Trophoblast cell (in vitro differentiated cells and primary cell): Measurements from ENCODE around the gene DTWD2.

Experiments
- DNase-seq, 2 donors: peaks; one replicate each; pipeline ENCODE4 v3.0.0-alpha.2; 2016
- H2AFZ ChIP-seq: 2 replicates; pipeline ENCODE4 v1.6.1; 2013; ENCODE audit warnings: low read length, moderate library complexity, mild to moderate bottlenecking; ENCODE audit not compliant: insufficient read depth, poor library complexity
- H2AK5ac ChIP-seq: 2 replicates; pipeline ENCODE4 v1.6.1; 2013; ENCODE audit warnings: mild to moderate bottlenecking, low read length
- H2BK120ac ChIP-seq: 2 replicates; pipeline ENCODE4 v1.6.1; 2013; ENCODE audit warnings: low read length, mild to moderate bottlenecking, moderate library complexity; ENCODE audit not compliant: insufficient read depth, poor library complexity
- H2BK12ac ChIP-seq: 2 replicates; pipeline ENCODE4 v1.6.1; 2013; ENCODE audit warnings: mild to moderate bottlenecking, low read length, moderate library complexity
- H2BK5ac ChIP-seq: 2 replicates; pipeline ENCODE4 v1.6.1; 2013; ENCODE audit warnings: low read length, low read depth, moderate library complexity, mild to moderate bottlenecking; ENCODE audit not compliant: poor library complexity
- H3K14ac ChIP-seq: 2 replicates; pipeline ENCODE4 v1.6.1; 2013; ENCODE audit warnings: mild to moderate bottlenecking, low read length
- H3K18ac ChIP-seq: 2 replicates; pipeline ENCODE4 v1.6.1; 2013; ENCODE audit warnings: mild to moderate bottlenecking, low read length
- H3K23ac ChIP-seq: 2 replicates; pipeline ENCODE4 v1.6.1; 2013; ENCODE audit warnings: low read length
- H3K27ac ChIP-seq: 2 replicates; pipeline ENCODE4 v1.5.1; 2013; ENCODE audit warnings: low read depth, mild to moderate bottlenecking, inconsistent platforms, low read length, moderate library complexity
- H3K27me3 ChIP-seq: 2 replicates; pipeline ENCODE4 v1.6.1; 2013; ENCODE audit warnings: inconsistent platforms, mild to moderate bottlenecking, low read length, moderate library complexity; ENCODE audit not compliant: insufficient read depth
- H3K36me3 ChIP-seq, 2 experiments: 1 replicate in 1 of 2; 2 replicates in 1 of 2; pipeline ENCODE4 v1.6.1; 2013; ENCODE audit warnings: low read length in 2 of 2, mild to moderate bottlenecking in 2 of 2, moderate library complexity in 1 of 2; ENCODE audit not compliant: insufficient read depth in 2 of 2, control insufficient read depth in 1 of 2
- H3K4ac ChIP-seq: 2 replicates; pipeline ENCODE4 v1.6.1; 2013; ENCODE audit warnings: low read depth, mild to moderate bottlenecking, low read length, moderate library complexity
- H3K4me1 ChIP-seq, 2 experiments: 1 replicate in 1 of 2; 2 replicates in 1 of 2; pipeline ENCODE4 v1.6.1; 2013; ENCODE audit warnings: low read length in 2 of 2, mild to moderate bottlenecking in 2 of 2, moderate library complexity in 1 of 2; ENCODE audit not compliant: insufficient read depth in 2 of 2, control insufficient read depth in 1 of 2
- H3K4me2 ChIP-seq: 2 replicates; pipeline ENCODE4 v1.6.1; 2013; ENCODE audit warnings: inconsistent platforms, mild to moderate bottlenecking, low read length, moderate library complexity
- H3K4me3 ChIP-seq: 2 replicates; pipeline ENCODE4 v1.5.1; 2013; ENCODE audit warnings: mild to moderate bottlenecking, low read depth, low read length, inconsistent platforms
- H3K79me1 ChIP-seq: one replicate; pipeline ENCODE4 v1.6.1; 2013; ENCODE audit warnings: low read length
- H3K79me2 ChIP-seq: 2 replicates; pipeline ENCODE4 v1.6.1; 2013; ENCODE audit warnings: low read length, mild to moderate bottlenecking; ENCODE audit not compliant: control insufficient read depth, insufficient read depth, poor library complexity
- H3K9ac ChIP-seq: 2 replicates; pipeline ENCODE4 v1.6.1; 2013; ENCODE audit warnings: mild to moderate bottlenecking, low read length
- H3K9me3 ChIP-seq: 2 replicates; pipeline ENCODE4 v1.6.1; 2013; ENCODE audit warnings: low read depth, mild to moderate bottlenecking, control low read depth, inconsistent platforms, low read length; ENCODE audit not compliant: insufficient read depth
- H4K12ac ChIP-seq: 2 replicates; pipeline ENCODE4 v1.6.1; 2013; ENCODE audit warnings: low read depth, mild to moderate bottlenecking, low read length, moderate library complexity
- H4K8ac ChIP-seq: 2 replicates; pipeline ENCODE4 v1.6.1; 2013; ENCODE audit warnings: low read depth, mild to moderate bottlenecking, low read length, moderate library complexity
- H4K91ac ChIP-seq: one replicate; pipeline ENCODE4 v1.6.1; 2013; ENCODE audit warnings: low read depth, mild to moderate bottlenecking, low read length, moderate library complexity
- WGBS: extraction: QIAGEN DNeasy Blood & Tissue Kit; methylation state at CpG from one replicate; pipeline ENCODE4 v1.1.7; 2013; ENCODE audit warnings: missing lambda C conversion rate; ENCODE audit not compliant: insufficient read length, insufficient coverage; ENCODE audit errors: extremely low coverage; 5-methylcytosine and 5-hydroxymethylcytosine counted together

Gene DTWD2

DNA sequence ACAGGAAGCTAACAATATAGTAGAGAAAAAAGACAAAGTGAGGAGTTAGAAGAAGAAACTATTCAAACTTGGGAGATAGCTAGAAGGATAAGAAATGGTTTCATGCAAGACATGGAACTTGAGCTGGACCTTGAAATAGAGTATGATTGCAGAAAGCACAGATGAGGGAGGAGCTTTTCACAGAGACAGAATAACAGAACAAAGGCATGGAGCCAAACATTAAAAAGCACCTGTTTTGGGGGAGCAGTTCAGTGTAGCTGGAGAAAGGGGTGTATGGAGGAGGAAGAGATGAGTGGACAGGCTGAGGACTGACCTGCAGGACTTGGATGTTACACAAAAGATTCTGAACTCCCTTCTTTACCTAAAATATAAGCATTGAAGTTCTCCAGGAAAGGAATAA, 25.2 kb downstream of the DTWD2 start:
- no peak overlapping the region for H3K4ac ChIP-seq
- no peaks in the 10 kb centered on the region for H3K27me3 ChIP-seq
- no peak overlapping the region for H2BK120ac ChIP-seq
- no peak overlapping the region for H3K27ac ChIP-seq
- H3K4me1 ChIP-seq = no peaks in the 10 kb centered on the region
- H3K9ac ChIP-seq = no peak overlapping the region
- H3K23ac ChIP-seq = no peak overlapping the region
- H3K36me3 ChIP-seq = no peaks in the 10 kb centered on the region
- no peaks in the 10 kb centered on the region for H3K79me1 ChIP-seq
- H4K91ac ChIP-seq = no peak overlapping the region
- DNase-seq = no peak
- no peak overlapping the region for H3K4me3 ChIP-seq
- no peaks in the 10 kb centered on the region for H3K79me2 ChIP-seq
- H4K8ac ChIP-seq = no peak overlapping the region
- H2AFZ ChIP-seq = no peak overlapping the region
- H3K14ac ChIP-seq = no peak overlapping the region
- no peak overlapping the region for H2AK5ac ChIP-seq
- no peak overlapping the region for H3K4me2 ChIP-seq
- no peaks in the 10 kb centered on the region for H3K9me3 ChIP-seq
- H4K12ac ChIP-seq = no peak overlapping the region
- H2BK12ac ChIP-seq = no peak overlapping the region
- no peak overlapping the region for H3K18ac ChIP-seq
- H2BK5ac ChIP-seq = no peak overlapping the region

DNA sequence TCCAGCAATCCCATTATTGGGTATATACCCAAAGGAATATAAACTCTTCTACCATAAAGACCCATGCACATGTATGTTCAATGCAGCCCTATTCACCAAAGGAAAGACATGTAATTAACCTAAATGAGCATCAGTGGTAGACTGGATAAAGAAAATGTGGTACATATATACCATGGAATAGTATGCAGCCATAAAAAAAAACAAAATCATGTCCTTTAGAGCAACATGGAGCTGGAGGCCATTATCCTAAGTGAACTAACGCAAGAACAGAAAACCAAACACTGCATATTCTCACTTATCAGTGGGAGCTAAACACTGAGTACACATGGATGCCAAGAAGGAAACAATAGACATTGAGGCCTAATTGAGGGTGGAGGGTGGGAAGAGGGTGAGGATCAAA, 27.8 kb downstream of the DTWD2 start:
- H3K4ac ChIP-seq = no peak overlapping the region
- H3K36me3 ChIP-seq = no peaks in the 10 kb centered on the region
- no peak overlapping the region for H2BK5ac ChIP-seq
- H2AK5ac ChIP-seq = no peak overlapping the region
- H3K79me1 ChIP-seq = no peaks in the 10 kb centered on the region
- H4K8ac ChIP-seq = no peak overlapping the region
- H4K91ac ChIP-seq = no peak overlapping the region
- no peak overlapping the region for H2BK120ac ChIP-seq
- DNase-seq = no peak
- no peak overlapping the region for H2AFZ ChIP-seq
- H3K79me2 ChIP-seq = no peaks in the 10 kb centered on the region
- H3K18ac ChIP-seq = no peak overlapping the region
- no peaks in the 10 kb centered on the region for H3K27me3 ChIP-seq
- H3K23ac ChIP-seq = no peak overlapping the region
- no peaks in the 10 kb centered on the region for H3K9me3 ChIP-seq
- H3K4me3 ChIP-seq = no peak overlapping the region
- no peak overlapping the region for H4K12ac ChIP-seq
- no peak overlapping the region for H3K9ac ChIP-seq
- H3K4me1 ChIP-seq = no peaks in the 10 kb centered on the region
- no peak overlapping the region for H3K14ac ChIP-seq
- no peak overlapping the region for H3K27ac ChIP-seq
- no peak overlapping the region for H3K4me2 ChIP-seq
- no peak overlapping the region for H2BK12ac ChIP-seq
- WGBS = no CpG with 5 or more reads among the region's 1 CpG

DNA sequence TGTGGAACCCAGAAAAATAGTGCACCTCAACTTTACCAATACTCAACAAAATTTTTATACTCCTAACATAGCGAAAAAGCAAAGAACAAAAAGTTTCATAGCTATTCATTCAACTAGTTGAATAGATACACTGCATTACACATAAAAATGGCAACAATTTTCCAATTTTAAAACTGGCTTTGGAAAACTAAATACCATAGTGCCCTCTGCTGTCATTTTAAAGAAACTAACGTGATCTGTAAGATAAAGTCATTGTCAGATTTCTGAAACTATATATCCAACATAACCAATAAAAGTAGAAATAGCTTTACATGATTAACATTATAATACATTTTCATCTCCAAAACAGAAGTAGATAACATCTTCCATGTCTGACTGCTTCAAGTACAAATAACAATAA, 31.6 kb downstream of the DTWD2 start:
- Histone ChIP-seq H3K36me3 (no peaks in the 10 kb centered on the region), H3K27me3 (no peaks in the 10 kb centered on the region), H2BK5ac (no peak overlapping the region), H3K23ac (no peak overlapping the region), H3K18ac (no peak overlapping the region), H3K9ac (no peak overlapping the region), H2BK120ac (no peak overlapping the region), H3K79me1 (no peaks in the 10 kb centered on the region), H3K27ac (no peak overlapping the region), H3K79me2 (no peaks in the 10 kb centered on the region), H3K4me2 (no peak overlapping the region), H3K9me3 (no peaks in the 10 kb centered on the region), H2BK12ac (no peak overlapping the region), H4K8ac (no peak overlapping the region), H4K12ac (no peak overlapping the region), H4K91ac (no peak overlapping the region), H2AFZ (no peak overlapping the region), H3K14ac (no peak overlapping the region), H3K4me3 (no peak overlapping the region), H3K4ac (no peak overlapping the region), H2AK5ac (no peak overlapping the region), H3K4me1 (no peaks in the 10 kb centered on the region)
- peak in 1 of 2 donors; percentile 51 for DNase-seq
- WGBS = no CpG with 5 or more reads among the region's 2 CpGs

DNA sequence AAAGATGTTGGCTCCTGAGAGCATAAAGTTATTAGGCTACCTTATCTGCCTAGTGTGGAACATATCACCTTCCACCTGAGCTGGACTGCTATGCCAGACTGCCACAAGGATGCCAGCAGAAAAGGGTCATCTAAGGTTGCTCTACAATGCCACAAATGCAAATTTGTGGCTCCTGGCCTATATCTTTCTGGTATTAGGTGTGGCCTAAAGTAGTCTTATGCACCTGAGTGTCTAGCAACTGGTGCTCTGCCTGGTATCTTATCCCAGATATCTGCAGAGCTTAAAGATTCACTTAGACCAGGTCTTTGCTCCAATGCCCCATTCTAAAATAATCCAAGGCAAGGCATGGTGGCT, 34.7 kb downstream of the DTWD2 start:
- Histone ChIP-seq H3K4ac (no peak overlapping the region), H3K79me2 (no peaks in the 10 kb centered on the region), H3K23ac (no peak overlapping the region), H2BK5ac (no peak overlapping the region), H2AFZ (no peak overlapping the region), H4K8ac (no peak overlapping the region), H3K4me1 (no peaks in the 10 kb centered on the region), H2AK5ac (no peak overlapping the region), H4K91ac (no peak overlapping the region), H3K27me3 (no peaks in the 10 kb centered on the region), H3K14ac (no peak overlapping the region), H3K27ac (no peak overlapping the region), H3K9me3 (no peaks in the 10 kb centered on the region), H3K4me3 (no peak overlapping the region), H3K79me1 (no peaks in the 10 kb centered on the region), H3K36me3 (no peaks in the 10 kb centered on the region), H2BK12ac (no peak overlapping the region), H3K9ac (no peak overlapping the region), H3K4me2 (no peak overlapping the region), H3K18ac (no peak overlapping the region), H4K12ac (no peak overlapping the region), H2BK120ac (no peak overlapping the region)
- DNase-seq = no peak
